Right cardiac atrium (tissue), 5 donors: ENCODE measurements around the gene MRTFA. TPM values are rescaled to one million over a fixed set of nuclear protein-coding genes. Genes with fewer than 3 reads are reported as not detected.
A peak's percentile ranks its signal among the peaks of the same experiment; 100 is the strongest.
"Not testable (repeated sequence)": the region's sequence is repeated elsewhere in the genome, so short reads cannot be mapped to it uniquely, and the experiment has no call there.

Source experiments
- ATAC-seq, 2 donors: fragments of 200-7000 bp; cut with Tn5 transposase; one replicate each; pipeline versions ENCODE4 v1.8.0 to v1.9.1; 2020; ENCODE audit warnings: moderate library complexity in 2 of 2, mild to moderate bottlenecking in 1 of 2
- DNase-seq, 3 donors: peaks; one replicate each; pipeline ENCODE4 v3.0.0-alpha.2; 2020
- H3K27ac ChIP-seq: one replicate; pipeline ENCODE4 v1.5.1; 2013; ENCODE audit warnings: mild to moderate bottlenecking, low read length, control low read depth, moderate library complexity
- H3K27me3 ChIP-seq: one replicate; pipeline ENCODE4 v1.6.1; 2013; ENCODE audit not compliant: control insufficient read depth, insufficient read depth
- H3K4me1 ChIP-seq: one replicate; pipeline ENCODE4 v1.6.1; 2013; ENCODE audit warnings: low read length; ENCODE audit not compliant: control insufficient read depth, insufficient read depth
- H3K4me3 ChIP-seq: one replicate; pipeline ENCODE4 v1.5.1; 2013; ENCODE audit warnings: low read length, control low read depth
- H3K9me3 ChIP-seq: one replicate; pipeline ENCODE4 v1.6.1; 2013; ENCODE audit warnings: low read length; ENCODE audit not compliant: control insufficient read depth
- WGBS: extraction: QIAGEN DNeasy Blood & Tissue Kit; methylation state at CpG from one replicate; pipeline ENCODE4 v1.1.7; 2013; 5-methylcytosine and 5-hydroxymethylcytosine counted together
- intact Hi-C, 4 donors: fragments of 100-400 bp; cut with DNase I; formaldehyde crosslinking; loops; one replicate each; pipeline versions ENCODE4 v1.11.0 to v1.14.0; 2022 to 2023
- polyA plus RNA-seq: library from polyadenylated mRNA; stranded (reverse); fragments of 200-250 nt; gene quantifications from one replicate; pipeline ENCODE4 v1.2.3, GENCODE V29; 2013
- total RNA-seq, 4 donors: library from RNA; stranded (reverse); fragmentation: NEBNext Ultra II Directional; extraction: Animal tissue kit (Norgen Biotek cat#: 25700); gene quantifications; one replicate each; pipeline ENCODE4 v1.2.1, GENCODE V29; 2021
- donor health status: healthy with polysubstance abuse.
- donor health status: DM: no; HTN: yes; CAD: no.
- donor health status: DM: no; HTN: no; CAD: no.
- donor health status: DM: no; HTN: yes; CAD: no; lungs with severe emphysema.
- donor health status: DM: yes; HTN: yes; CAD: no.

The MRTFA gene
- total and polyA plus RNA-seq, 5 donors: 22.2 to 40.2 (median 31.6) TPM

GRCh38 chr22:40609216-40609615 is 27.3 kb downstream of the MRTFA start:
- Histone ChIP-seq H3K27me3 (no peaks in the 10 kb centered on the region), H3K4me3 (no peak overlapping the region), H3K4me1 (peaks cover 7% of the 10 kb centered on the region), H3K27ac (no peak overlapping the region), H3K9me3 (no peaks in the 10 kb centered on the region)
- no peak for DNase-seq
- WGBS: 57% methylated on average over 3 of the region's 3 CpGs
- intact Hi-C loops: no loop called here
- no peak for ATAC-seq

GRCh38 chr22:40607506-40607905 is 29.0 kb downstream of the MRTFA start:
- Histone ChIP-seq H3K4me3 (no peak overlapping the region), H3K27me3 (no peaks in the 10 kb centered on the region), H3K27ac (no peak overlapping the region), H3K4me1 (peaks cover 5% of the 10 kb centered on the region), H3K9me3 (no peaks in the 10 kb centered on the region)
- WGBS: 76% methylated on average over 1 of the region's 1 CpG
- DNase-seq (no peak), ATAC-seq (no peak)
- intact Hi-C loops: no loop called here

GRCh38 chr22:40606306-40606705 is 30.2 kb downstream of the MRTFA start:
- H3K4me1 ChIP-seq: peaks cover 5% of the 10 kb centered on the region
- no peak for DNase-seq
- H3K27me3 ChIP-seq: no peaks in the 10 kb centered on the region
- no peaks in the 10 kb centered on the region for H3K9me3 ChIP-seq
- no peak overlapping the region for H3K27ac ChIP-seq
- intact Hi-C loops: no loop called here
- ATAC-seq: no peak
- H3K4me3 ChIP-seq: no peak overlapping the region

DNA sequence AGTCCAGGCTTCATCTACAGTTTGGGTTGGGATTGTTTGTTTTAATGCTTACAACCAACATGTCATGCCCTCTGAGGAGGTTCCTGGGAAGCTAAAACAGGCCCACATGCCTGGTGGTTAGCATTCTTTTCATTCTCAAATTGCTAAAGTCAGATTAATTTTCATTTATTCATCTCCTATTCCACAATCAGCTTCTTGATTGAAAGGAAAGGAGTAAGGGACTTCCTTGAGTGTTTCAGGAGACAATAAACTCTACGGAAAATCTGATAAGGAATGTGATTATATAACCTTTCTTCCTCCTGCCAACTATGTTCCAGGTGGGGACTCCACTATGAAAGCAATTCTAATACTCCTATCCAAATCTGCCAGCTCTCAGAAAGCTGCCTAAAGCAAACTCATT is 30.8 kb downstream of the MRTFA start:
- H3K27ac ChIP-seq: no peak overlapping the region
- H3K4me1 ChIP-seq: peaks cover 8% of the 10 kb centered on the region
- H3K9me3 ChIP-seq: no peaks in the 10 kb centered on the region
- intact Hi-C loops: no loop called here
- WGBS: 20% methylated on average over 1 of the region's 1 CpG
- no peak overlapping the region for H3K4me3 ChIP-seq
- no peak for ATAC-seq
- DNase-seq: no peak
- no peaks in the 10 kb centered on the region for H3K27me3 ChIP-seq

DNA sequence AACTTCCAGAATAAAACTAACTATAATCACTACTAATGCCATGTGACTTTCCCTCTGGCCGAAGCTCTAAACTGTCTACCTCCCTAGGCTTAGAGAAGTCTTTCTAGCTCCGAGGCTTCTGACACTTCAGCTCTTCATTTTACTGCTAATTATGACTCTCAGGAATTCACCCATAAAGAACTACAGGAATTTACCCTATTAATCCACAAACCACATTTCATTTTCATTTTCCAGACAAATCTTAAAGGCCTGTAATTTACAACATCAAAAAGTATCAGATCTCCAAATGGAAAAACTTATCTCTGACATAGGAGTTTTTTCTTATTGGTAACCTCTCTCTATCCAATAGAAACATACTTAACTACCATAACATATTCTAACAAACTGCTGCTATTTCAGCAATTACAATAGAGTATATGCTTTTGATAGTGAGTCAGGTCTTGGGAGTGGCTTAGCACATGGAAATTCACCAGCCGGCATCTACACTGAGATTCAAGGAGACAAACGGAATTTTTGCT is 33.4 kb downstream of the MRTFA start:
- intact Hi-C loops: no loop called here
- H3K4me3 ChIP-seq: no peak overlapping the region
- 47% methylated on average over 4 of the region's 4 CpGs for WGBS
- H3K4me1 ChIP-seq: peaks cover 6% of the 10 kb centered on the region
- ATAC-seq: peak in 1 of 2 donors; percentile 61
- DNase-seq: no peak
- H3K27ac ChIP-seq: no peak overlapping the region
- no peaks in the 10 kb centered on the region for H3K9me3 ChIP-seq
- no peaks in the 10 kb centered on the region for H3K27me3 ChIP-seq

DNA sequence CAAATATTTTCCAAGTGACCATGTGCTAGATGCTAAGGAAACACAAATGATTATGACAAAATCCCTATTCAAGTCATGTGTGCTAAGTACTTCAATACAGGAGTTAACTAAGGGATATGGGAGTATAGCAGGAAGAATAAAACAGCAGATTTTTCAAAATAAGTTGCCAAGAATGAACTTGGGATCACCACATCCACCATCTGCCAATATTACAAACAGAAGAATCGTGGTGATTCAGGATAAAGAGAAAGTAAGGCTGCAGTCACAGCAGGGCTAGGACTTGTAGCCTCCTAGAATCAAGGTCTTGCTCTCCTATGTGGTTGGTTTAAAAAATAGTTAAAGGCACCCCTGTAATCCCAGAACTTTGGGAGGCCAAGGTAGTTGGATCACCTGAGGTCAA is 34.3 kb downstream of the MRTFA start:
- no peak for DNase-seq
- 60% methylated on average over 1 of the region's 1 CpG for WGBS
- Histone ChIP-seq H3K27ac (no peak overlapping the region), H3K4me3 (no peak overlapping the region), H3K4me1 (peaks cover 5% of the 10 kb centered on the region), H3K9me3 (no peaks in the 10 kb centered on the region), H3K27me3 (no peaks in the 10 kb centered on the region)
- intact Hi-C loops: no loop called here
- ATAC-seq: peak in 1 of 2 donors; percentile 35

GRCh38 chr22:40599731-40600130 is 36.8 kb downstream of the MRTFA start:
- H3K4me1 ChIP-seq: peaks cover 8% of the 10 kb centered on the region

GRCh38 chr22:40598712-40599111 is 37.8 kb downstream of the MRTFA start:
- WGBS: 95% methylated on average over 10 of the region's 10 CpGs
- H3K27ac ChIP-seq, intact Hi-C loops, H3K4me3 ChIP-seq, ATAC-seq, H3K27me3 ChIP-seq, H3K9me3 ChIP-seq, DNase-seq, H3K4me1 ChIP-seq: not testable (repeated sequence)

More at GRCh38 chr22:40599731-40600130, 36.8 kb downstream of the MRTFA start:
- H3K9me3 ChIP-seq: no peaks in the 10 kb centered on the region
- no peaks in the 10 kb centered on the region for H3K27me3 ChIP-seq
- WGBS: 97% methylated on average over 6 of the region's 6 CpGs
- ATAC-seq (no peak), DNase-seq (no peak)
- intact Hi-C loops: no loop called here
- no peak overlapping the region for H3K27ac ChIP-seq
- no peak overlapping the region for H3K4me3 ChIP-seq

GRCh38 chr22:40597526-40598430 is 38.7 kb downstream of the MRTFA start:
- Histone ChIP-seq H3K4me1 (peaks cover 8% of the 10 kb centered on the region), H3K4me3 (no peak overlapping the region), H3K27ac (no peak overlapping the region), H3K27me3 (no peaks in the 10 kb centered on the region), H3K9me3 (no peaks in the 10 kb centered on the region)
- intact Hi-C loops: no loop called here
- no peak for ATAC-seq
- WGBS: 53% methylated on average over 7 of the region's 7 CpGs
- DNase-seq: no peak

GRCh38 chr22:40595497-40596234 is 40.9 kb downstream of the MRTFA start:
- peaks cover 5% of the 10 kb centered on the region for H3K4me1 ChIP-seq

DNA sequence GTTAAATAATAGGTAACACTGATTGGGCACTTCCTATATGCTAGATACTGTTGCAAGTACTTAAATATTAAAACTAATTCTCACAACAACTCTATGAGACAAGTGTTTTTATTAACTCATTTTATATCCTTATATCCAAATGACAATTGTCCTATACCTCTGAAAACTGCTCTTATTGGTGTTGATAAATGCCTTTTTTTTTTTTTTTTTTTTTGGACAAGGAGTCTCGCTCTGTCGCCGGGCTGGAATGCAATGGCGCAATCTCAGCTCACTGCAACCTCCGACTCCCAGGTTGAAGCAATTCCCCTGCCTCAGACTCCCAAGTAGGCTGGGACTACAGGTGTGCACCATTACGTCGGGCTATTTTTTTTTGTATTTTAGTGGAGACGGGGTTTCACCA is 41.6 kb downstream of the MRTFA start:
- no peak overlapping the region for H3K27ac ChIP-seq
- no peaks in the 10 kb centered on the region for H3K9me3 ChIP-seq
- 92% methylated on average over 8 of the region's 8 CpGs for WGBS
- DNase-seq: no peak
- no peak for ATAC-seq
- no peak overlapping the region for H3K4me3 ChIP-seq
- H3K4me1 ChIP-seq: peaks cover 5% of the 10 kb centered on the region
- intact Hi-C loops: no loop called here
- H3K27me3 ChIP-seq: no peaks in the 10 kb centered on the region

More at GRCh38 chr22:40595497-40596234, 40.9 kb downstream of the MRTFA start:
- DNase-seq (no peak), ATAC-seq (peak; percentile 60 to 79)
- intact Hi-C loops: no loop called here
- Histone ChIP-seq H3K27ac (peak overlapping the region; percentile 36), H3K9me3 (no peaks in the 10 kb centered on the region), H3K27me3 (no peaks in the 10 kb centered on the region), H3K4me3 (no peak overlapping the region)
- 74% methylated on average over 2 of the region's 2 CpGs for WGBS
